ENCODE data around the gene MYD88.
"Not testable (repeated sequence)": the region's sequence is repeated elsewhere in the genome, so short reads cannot be mapped to it uniquely, and the experiment has no call there.

Gene MYD88

GRCh38 chr3:38146504-38146903 lies 8.0 kb downstream of the MYD88 start:
- no peak for DNase-seq

- no peak for DNase-seq
These were observed 9.0 kb downstream of the MYD88 start for GRCh38 chr3:38147421-38147820.

- DNase-seq = no peak
These were observed 9.9 kb downstream of the MYD88 start for GRCh38 chr3:38148311-38148882.

GRCh38 chr3:38149708-38150107 lies 11.2 kb downstream of the MYD88 start:
- no peak for DNase-seq

GRCh38 chr3:38150780-38151528 lies 12.5 kb downstream of the MYD88 start:
- no peak for DNase-seq

- no peak for DNase-seq
These were observed 13.3 kb downstream of the MYD88 start for GRCh38 chr3:38151667-38152265.

GRCh38 chr3:38152609-38153008 lies 14.1 kb downstream of the MYD88 start:
- no peak for DNase-seq

- no peak for DNase-seq
These were observed 14.8 kb downstream of the MYD88 start for GRCh38 chr3:38153221-38153620.

- DNase-seq = no peak
These were observed 15.6 kb downstream of the MYD88 start for GRCh38 chr3:38154033-38154494.

- DNase-seq = no peak
These were observed 16.3 kb downstream of the MYD88 start for GRCh38 chr3:38154625-38155255.

GRCh38 chr3:38155825-38156224 lies 17.4 kb downstream of the MYD88 start:
- no peak for DNase-seq

GRCh38 chr3:38157117-38157516 lies 18.7 kb downstream of the MYD88 start:
- DNase-seq = no peak

- no peak for DNase-seq
These were observed 19.1 kb downstream of the MYD88 start for GRCh38 chr3:38157595-38157994.

GRCh38 chr3:38158472-38158871 lies 20.0 kb downstream of the MYD88 start:
- no peak for DNase-seq

- DNase-seq = not testable (repeated sequence)
These were observed 22.2 kb downstream of the MYD88 start for GRCh38 chr3:38160704-38161103.

GRCh38 chr3:38163117-38163840 lies 24.8 kb downstream of the MYD88 start:
- peak in 1 of 6 experiments; percentile 6 for DNase-seq

- no peak for DNase-seq
These were observed 25.6 kb downstream of the MYD88 start for GRCh38 chr3:38163841-38164642.

GRCh38 chr3:38164643-38164951 lies 26.1 kb downstream of the MYD88 start:
- DNase-seq = no peak

- DNase-seq = peak; percentile 95 to 99 (median 98)
These were observed 26.7 kb downstream of the MYD88 start, which contains the start of gene OXSR1 for GRCh38 chr3:38164952-38165721. Gene OXSR1 (plus strand): TSS chr3:38165537. CDS start chr3:38165877, 340 bp downstream.

- peak in 1 of 6 experiments; percentile 48 for DNase-seq
These were observed 27.4 kb downstream of the MYD88 start for GRCh38 chr3:38165722-38166387.

GRCh38 chr3:38167591-38167990 lies 29.1 kb downstream of the MYD88 start:
- DNase-seq = no peak
